Articular chondrocyte of knee joint (primary cell): Measurements from ENCODE around the gene VKORC1L1. TPM values are rescaled to one million over a fixed set of nuclear protein-coding genes. Genes with fewer than 3 reads are reported as not detected.

ENCODE experiments used
- small RNA-seq: library from RNA; depleted of rRNA; stranded (forward); fragments of <200 nt; gene quantifications from one replicate; pipeline ENCODE3, GENCODE V24; 2012
- total RNA-seq: library from RNA; depleted of rRNA; stranded (reverse); fragments of >200 nt; gene quantifications from 2 replicates; pipeline ENCODE4 v1.2.3, GENCODE V29; 2012

Gene VKORC1L1
- 17.6 and 18.9 TPM in 2 replicates for total RNA-seq

GRCh38 chr7:65872776-65873581 is at the start of gene VKORC1L1:
Gene VKORC1L1, plus strand, starts transcription at chr7:65873074. Its CDS starts 298 bp downstream, at chr7:65873372.

GRCh38 chr7:65981965-65982792 is 109.3 kb downstream of the VKORC1L1 start, which contains the start of gene GUSB:
Gene GUSB, minus strand, starts transcription at chr7:65982213. Its CDS starts 30 bp downstream, at chr7:65982183.

Small RNA genes within 50 kb of the gene (small RNA-seq; reads per million reads assigned to genes)
- gene AC073261.1 (not detected), gene RNU6-973P (not detected)

Other genes with a start within 250 kb of the VKORC1L1 start
- gene GUSB, start 109.1 kb downstream of the VKORC1L1 start, total RNA-seq, result 16.5 and 19.5 TPM in 2 replicates
- 32.0 and 45.1 TPM in 2 replicates for gene ASL, start 202.7 kb downstream of the VKORC1L1 start, total RNA-seq
- gene CRCP, start 241.8 kb downstream of the VKORC1L1 start, total RNA-seq, result 23.8 and 35.7 TPM in 2 replicates